Activated naive CD4-positive, alpha-beta T cell treated with anti-CD3 and anti-CD28 coated beads, Interleukin-2, amount 50 U/mL, for 72 hours (primary cell): ENCODE data around the gene ERBB4. TPM values are rescaled to one million over a fixed set of nuclear protein-coding genes. Genes with fewer than 3 reads are reported as not detected.
A peak's percentile ranks its signal among the peaks of the same experiment; 100 is the strongest.

Experiments
- ATAC-seq, 2 donors: fragments of 150-1000 bp; cut with Tn5 transposase; 2 replicates each; pipeline ENCODE4 v1.10.0; 2021; ENCODE audit warnings: mild to moderate bottlenecking in 2 of 2, moderate library complexity in 2 of 2
- DNase-seq, 2 donors: peaks; one replicate each; pipeline ENCODE4 v3.0.0; 2021 to 2022; ENCODE audit warnings: low spot score in 2 of 2
- H3K27ac Mint-ChIP-seq, 2 donors: one replicate each; pipeline ENCODE4 v1.8.0; 2022; ENCODE audit warnings: mild to moderate bottlenecking in 2 of 2, mixed read lengths in 2 of 2
- H3K36me3 Mint-ChIP-seq, 2 donors: one replicate each; pipeline ENCODE4 v1.8.0; 2022; ENCODE audit warnings: mixed read lengths in 2 of 2
- H3K9me3 Mint-ChIP-seq, 2 donors: one replicate each; pipeline ENCODE4 v1.8.0; 2022; ENCODE audit warnings: mixed read lengths in 2 of 2
- total RNA-seq, 2 donors: library from RNA; stranded (reverse); gene quantifications; one replicate each; pipeline ENCODE4 v1.2.3, GENCODE V29; 2022

Gene ERBB4
- total RNA-seq, 2 donors from 2014 or later = not detected

- no peak for ATAC-seq
- Mint-ChIP-seq H3K9me3 (peaks cover 0 to 13% of the 10 kb centered on the region in 2 donors), H3K27ac (no peak overlapping the region), H3K36me3 (no peaks in the 10 kb centered on the region)
- no peak for DNase-seq
Measured at GRCh38 chr2:212181646-212182045, 357.0 kb downstream of the ERBB4 start.

GRCh38 chr2:212180408-212181083, 358.1 kb downstream of the ERBB4 start:
- no peaks in the 10 kb centered on the region for H3K36me3 Mint-ChIP-seq
- H3K27ac Mint-ChIP-seq = no peak overlapping the region
- H3K9me3 Mint-ChIP-seq = peaks cover 0 to 13% of the 10 kb centered on the region in 2 donors
- DNase-seq (no peak), ATAC-seq (no peak)

GRCh38 chr2:212177724-212178123, 360.9 kb downstream of the ERBB4 start:
- ATAC-seq (no peak), DNase-seq (no peak)
- H3K27ac Mint-ChIP-seq = no peak overlapping the region
- no peaks in the 10 kb centered on the region for H3K36me3 Mint-ChIP-seq
- H3K9me3 Mint-ChIP-seq = peaks cover 0 to 13% of the 10 kb centered on the region in 2 donors

GRCh38 chr2:212176151-212176550, 362.5 kb downstream of the ERBB4 start:
- Mint-ChIP-seq H3K9me3 (peaks cover 12 to 17% of the 10 kb centered on the region in 2 donors), H3K36me3 (no peaks in the 10 kb centered on the region), H3K27ac (no peak overlapping the region)
- no peak for ATAC-seq
- no peak for DNase-seq

GRCh38 chr2:212173756-212174510, 364.7 kb downstream of the ERBB4 start:
- DNase-seq (no peak), ATAC-seq (no peak)
- peak overlapping the region in 1 of 2 donors; percentile 10 for H3K27ac Mint-ChIP-seq
- peaks cover 21 to 22% of the 10 kb centered on the region in 2 donors for H3K9me3 Mint-ChIP-seq
- peaks cover 0 to 6% of the 10 kb centered on the region in 2 donors for H3K36me3 Mint-ChIP-seq

- ATAC-seq (no peak), DNase-seq (no peak)
- peak overlapping the region in 1 of 2 donors; percentile 10 for H3K27ac Mint-ChIP-seq
- H3K9me3 Mint-ChIP-seq = peaks cover 24% of the 10 kb centered on the region in 2 donors
- peaks cover 0 to 6% of the 10 kb centered on the region in 2 donors for H3K36me3 Mint-ChIP-seq
Measured at GRCh38 chr2:212173331-212173730, 365.3 kb downstream of the ERBB4 start.

GRCh38 chr2:212170382-212170781, 368.2 kb downstream of the ERBB4 start:
- Mint-ChIP-seq H3K27ac (no peak overlapping the region), H3K9me3 (peaks cover 21 to 26% of the 10 kb centered on the region in 2 donors), H3K36me3 (peaks cover 0 to 6% of the 10 kb centered on the region in 2 donors)
- no peak for ATAC-seq
- no peak for DNase-seq

GRCh38 chr2:212158081-212158480, 380.5 kb downstream of the ERBB4 start:
- ATAC-seq (no peak), DNase-seq (no peak)
- Mint-ChIP-seq H3K9me3 (peaks cover 6 to 8% of the 10 kb centered on the region in 2 donors), H3K27ac (no peak overlapping the region), H3K36me3 (no peaks in the 10 kb centered on the region)

- no peak for DNase-seq
- Mint-ChIP-seq H3K9me3 (peaks cover 6 to 13% of the 10 kb centered on the region in 2 donors), H3K36me3 (no peaks in the 10 kb centered on the region), H3K27ac (no peak overlapping the region)
- no peak for ATAC-seq
Measured at GRCh38 chr2:212157012-212157411, 381.6 kb downstream of the ERBB4 start.

- ATAC-seq (no peak), DNase-seq (no peak)
- Mint-ChIP-seq H3K9me3 (peaks cover 6 to 13% of the 10 kb centered on the region in 2 donors), H3K27ac (no peak overlapping the region), H3K36me3 (no peaks in the 10 kb centered on the region)
Measured at GRCh38 chr2:212156088-212156487, 382.5 kb downstream of the ERBB4 start.

GRCh38 chr2:212154477-212154878, 384.1 kb downstream of the ERBB4 start:
- peaks cover 13% of the 10 kb centered on the region in 2 donors for H3K9me3 Mint-ChIP-seq
- DNase-seq (no peak), ATAC-seq (no peak)
- H3K27ac Mint-ChIP-seq = no peak overlapping the region
- H3K36me3 Mint-ChIP-seq = no peaks in the 10 kb centered on the region

- no peak for ATAC-seq
- Mint-ChIP-seq H3K36me3 (no peaks in the 10 kb centered on the region), H3K9me3 (peaks cover 13% of the 10 kb centered on the region in 2 donors), H3K27ac (no peak overlapping the region)
- no peak for DNase-seq
Measured at GRCh38 chr2:212153923-212154322, 384.7 kb downstream of the ERBB4 start.

- DNase-seq (no peak), ATAC-seq (no peak)
- Mint-ChIP-seq H3K27ac (no peak overlapping the region), H3K9me3 (peaks cover 6 to 9% of the 10 kb centered on the region in 2 donors), H3K36me3 (no peaks in the 10 kb centered on the region)
Measured at GRCh38 chr2:212147921-212148513, 390.6 kb downstream of the ERBB4 start.

- no peaks in the 10 kb centered on the region for H3K36me3 Mint-ChIP-seq
- no peak for DNase-seq
- H3K9me3 Mint-ChIP-seq = peaks cover 4 to 6% of the 10 kb centered on the region in 2 donors
- no peak for ATAC-seq
- H3K27ac Mint-ChIP-seq = no peak overlapping the region
Measured at GRCh38 chr2:212146416-212146815, 392.2 kb downstream of the ERBB4 start.

GRCh38 chr2:212145121-212145520, 393.5 kb downstream of the ERBB4 start:
- Mint-ChIP-seq H3K36me3 (no peaks in the 10 kb centered on the region), H3K9me3 (peaks cover under 1 to 4% of the 10 kb centered on the region in 2 donors), H3K27ac (no peak overlapping the region)
- DNase-seq (no peak), ATAC-seq (no peak)

- Mint-ChIP-seq H3K9me3 (peaks cover 0 to 2% of the 10 kb centered on the region in 2 donors), H3K27ac (no peak overlapping the region), H3K36me3 (no peaks in the 10 kb centered on the region)
- no peak for ATAC-seq
- no peak for DNase-seq
Measured at GRCh38 chr2:212142631-212143030, 396.0 kb downstream of the ERBB4 start.

GRCh38 chr2:212141499-212141898, 397.1 kb downstream of the ERBB4 start:
- DNase-seq (no peak), ATAC-seq (no peak)
- Mint-ChIP-seq H3K9me3 (peaks cover 0 to 2% of the 10 kb centered on the region in 2 donors), H3K27ac (no peak overlapping the region), H3K36me3 (no peaks in the 10 kb centered on the region)
